H9 (cell line): ENCODE data around the gene PTDSS2. TPM values are rescaled to one million over a fixed set of nuclear protein-coding genes. Genes with fewer than 3 reads are reported as not detected.

Source experiments
- DNase-seq: peaks from one replicate; pipeline ENCODE4 v3.0.0-alpha.2; 2017
- H2AFZ ChIP-seq: one replicate; pipeline ENCODE4 v1.6.1; 2013; ENCODE audit warnings: mild to moderate bottlenecking, low read length, control low read depth, moderate library complexity
- H2AK5ac ChIP-seq: 2 replicates; pipeline ENCODE4 v1.6.1; 2013; ENCODE audit warnings: low read length, control low read depth, mixed read lengths; ENCODE audit not compliant: insufficient read length
- H2BK120ac ChIP-seq: one replicate; pipeline ENCODE4 v1.6.1; 2013; ENCODE audit warnings: low read depth, mild to moderate bottlenecking, low read length, control low read depth, inconsistent platforms; ENCODE audit not compliant: poor library complexity, severe bottlenecking
- H2BK12ac ChIP-seq: 2 replicates; pipeline ENCODE4 v1.6.1; 2013; ENCODE audit warnings: low read length, control low read depth, mixed read lengths, low read depth; ENCODE audit not compliant: insufficient read length
- H2BK15ac ChIP-seq: 2 replicates; pipeline ENCODE4 v1.6.1; 2013; ENCODE audit warnings: low read depth, low read length, control low read depth
- H2BK20ac ChIP-seq: one replicate; pipeline ENCODE4 v1.6.1; 2013; ENCODE audit warnings: low read depth, mild to moderate bottlenecking, low read length, control low read depth, inconsistent platforms; ENCODE audit not compliant: poor library complexity, severe bottlenecking
- H2BK5ac ChIP-seq: 2 replicates; pipeline ENCODE4 v1.6.1; 2013; ENCODE audit warnings: low read length, control low read depth, mixed read lengths; ENCODE audit not compliant: insufficient read length
- H3K14ac ChIP-seq: 2 replicates; pipeline ENCODE4 v1.6.1; 2013; ENCODE audit warnings: low read length, control low read depth; ENCODE audit not compliant: insufficient read depth
- H3K18ac ChIP-seq: 2 replicates; pipeline ENCODE4 v1.6.1; 2013; ENCODE audit warnings: low read depth, mild to moderate bottlenecking, mixed read lengths, low read length, control low read depth; ENCODE audit not compliant: insufficient read length
- H3K23ac ChIP-seq: 2 replicates; pipeline ENCODE4 v1.6.1; 2013; ENCODE audit warnings: low read length, control low read depth, mixed read lengths, low read depth; ENCODE audit not compliant: insufficient read length
- H3K23me2 ChIP-seq: 2 replicates; pipeline ENCODE4 v1.6.1; 2013; ENCODE audit warnings: low read depth, mild to moderate bottlenecking, mixed read lengths, low read length, control low read depth; ENCODE audit not compliant: insufficient read length, poor library complexity, severe bottlenecking
- H3K27ac ChIP-seq: 2 replicates; pipeline ENCODE4 v1.5.1; 2013; ENCODE audit warnings: low read length, control low read depth, mixed read lengths, low read depth; ENCODE audit not compliant: insufficient read length
- H3K27me3 ChIP-seq: 2 replicates; pipeline ENCODE4 v1.6.1; 2013; ENCODE audit warnings: low read length, control low read depth, inconsistent platforms; ENCODE audit not compliant: insufficient read depth
- H3K4ac ChIP-seq: 2 replicates; pipeline ENCODE4 v1.6.1; 2013; ENCODE audit warnings: low read depth, mild to moderate bottlenecking, control low read depth, inconsistent platforms, low read length, moderate library complexity
- H3K4me1 ChIP-seq: 2 replicates; pipeline ENCODE4 v1.6.1; 2013; ENCODE audit warnings: low read length, control low read depth, inconsistent platforms; ENCODE audit not compliant: insufficient read depth
- H3K4me2 ChIP-seq: 2 replicates; pipeline ENCODE4 v1.6.1; 2013; ENCODE audit warnings: low read length, control low read depth, mixed read lengths; ENCODE audit not compliant: insufficient read length, insufficient read depth
- H3K56ac ChIP-seq: 2 replicates; pipeline ENCODE4 v1.6.1; 2013; ENCODE audit warnings: low read depth, mild to moderate bottlenecking, mixed read lengths, low read length, control low read depth; ENCODE audit not compliant: insufficient read length
- H3K79me1 ChIP-seq: 2 replicates; pipeline ENCODE4 v1.6.1; 2013; ENCODE audit warnings: low read depth, mild to moderate bottlenecking, moderate library complexity, low read length, control low read depth, inconsistent platforms; ENCODE audit not compliant: insufficient read depth, poor library complexity, severe bottlenecking
- H3K79me2 ChIP-seq: 2 replicates; pipeline ENCODE4 v1.6.1; 2013; ENCODE audit warnings: low read length, control low read depth, inconsistent platforms; ENCODE audit not compliant: insufficient read depth
- H3K9ac ChIP-seq: 2 replicates; pipeline ENCODE4 v1.6.1; 2013; ENCODE audit warnings: low read length, control low read depth, mixed read lengths; ENCODE audit not compliant: insufficient read length; ENCODE audit errors: extremely low read depth
- H3K9me3 ChIP-seq: one replicate; pipeline ENCODE4 v1.6.1; 2013; ENCODE audit warnings: low read depth, low read length, inconsistent platforms; ENCODE audit not compliant: control insufficient read depth
- H3T11ph ChIP-seq: one replicate; pipeline ENCODE4 v1.6.1; 2013; ENCODE audit warnings: mild to moderate bottlenecking, low read length, control low read depth, inconsistent platforms
- H4K20me1 ChIP-seq: one replicate; pipeline ENCODE4 v1.6.1; 2013; ENCODE audit not compliant: control insufficient read depth, insufficient read length, insufficient read depth
- H4K5ac ChIP-seq: 2 replicates; pipeline ENCODE4 v1.6.1; 2013; ENCODE audit warnings: low read depth, mild to moderate bottlenecking, mixed read lengths, low read length, control low read depth; ENCODE audit not compliant: insufficient read length
- H4K8ac ChIP-seq: replicated peaks from 2 replicates; pipeline ENCODE4 v1.6.1; 2013; ENCODE audit warnings: low read length, control low read depth, mixed read lengths, low read depth; ENCODE audit not compliant: insufficient read length
- H4K91ac ChIP-seq: 2 replicates; pipeline ENCODE4 v1.6.1; 2013; ENCODE audit warnings: low read depth, mild to moderate bottlenecking, moderate library complexity, mixed read lengths, low read length, control low read depth; ENCODE audit not compliant: insufficient read length
- H3K27ac Mint-ChIP-seq, 3 experiments: 2 replicates in 2 of 3; 3 replicates in 1 of 3; pipeline ENCODE4 v1.8.0; 2020 to 2021; ENCODE audit warnings: mixed read lengths in 3 of 3, mild to moderate bottlenecking in 1 of 3, moderate library complexity in 1 of 3
- H3K27me3 Mint-ChIP-seq: 2 replicates; pipeline ENCODE4 v1.8.0; 2021; ENCODE audit warnings: low read depth, mild to moderate bottlenecking, moderate library complexity, mixed read lengths
- H3K36me3 Mint-ChIP-seq, 3 experiments: 2 replicates in 2 of 3; 3 replicates in 1 of 3; pipeline ENCODE4 v1.8.0; 2020 to 2021; ENCODE audit warnings: low read depth in 3 of 3, mixed read lengths in 3 of 3; ENCODE audit not compliant: insufficient read depth in 1 of 3
- H3K4me1 Mint-ChIP-seq, 2 experiments: 2 replicates each; pipeline ENCODE4 v1.8.0; 2020; ENCODE audit warnings: mixed read lengths in 2 of 2
- H3K4me3 Mint-ChIP-seq, 2 experiments: 2 replicates in 1 of 2; 3 replicates in 1 of 2; pipeline ENCODE4 v1.8.0; 2020 to 2021; ENCODE audit warnings: mild to moderate bottlenecking in 2 of 2, mixed read lengths in 2 of 2, moderate library complexity in 1 of 2
- H3K9me3 Mint-ChIP-seq, 2 experiments: 2 replicates in 1 of 2; 3 replicates in 1 of 2; pipeline ENCODE4 v1.8.0; 2020; ENCODE audit warnings: mild to moderate bottlenecking in 2 of 2, mixed read lengths in 2 of 2, moderate library complexity in 1 of 2
- CTCF ChIP-seq: fragments of 200-600 bp; sonication (generic); conservative IDR thresholded peaks from 3 replicates; pipeline ENCODE4 v1.8.0; 2021; ENCODE audit warnings: antibody characterized with exemption, mild to moderate bottlenecking
- WGBS: extraction: QIAGEN DNeasy Blood & Tissue Kit; methylation state at CpG from one replicate; pipeline ENCODE4 v1.1.7; 2013; ENCODE audit warnings: missing lambda C conversion rate, low lambda C conversion rate, mixed read lengths; ENCODE audit not compliant: insufficient read length; ENCODE audit errors: extremely low coverage; 5-methylcytosine and 5-hydroxymethylcytosine counted together
- total RNA-seq: library from RNA; stranded (reverse); gene quantifications from 2 replicates; pipeline ENCODE4 v1.2.1, GENCODE V29; 2021

PTDSS2 gene
- total RNA-seq, 1 experiment from 2014 or later, result 55.3 TPM

GRCh38 chr11:426851-427250, 23.2 kb upstream of the PTDSS2 start:
- no CpG with 5 or more reads among the region's 8 CpGs for WGBS
- no peak overlapping the region for H2BK20ac ChIP-seq
- H3K4ac ChIP-seq, result no peak overlapping the region
- no peak overlapping the region for H3K18ac ChIP-seq
- no peak overlapping the region for H2AFZ ChIP-seq
- no peaks in the 10 kb centered on the region for H4K20me1 ChIP-seq
- no peaks in the 10 kb centered on the region for H3K79me1 ChIP-seq
- H3K9me3 ChIP-seq, result no peaks in the 10 kb centered on the region
- no peak for DNase-seq
- H3T11ph ChIP-seq, result no peak overlapping the region
- H4K5ac ChIP-seq, result no peak overlapping the region
- Mint-ChIP-seq H3K36me3 (peaks cover 0 to 7% (median 4%) of the 10 kb centered on the region in 3 experiments; a peak in 2 of 7 replicates), H3K4me1 (peaks cover 0 to 3% of the 10 kb centered on the region in 2 experiments; a peak in 1 of 4 replicates), H3K27me3 (peaks cover 16% of the 10 kb centered on the region), H3K27ac (no peak overlapping the region), H3K9me3 (no peaks in the 10 kb centered on the region; a peak in 1 of 5 replicates), H3K4me3 (no peak overlapping the region)
- H3K14ac ChIP-seq, result no peak overlapping the region
- H3K4me1 ChIP-seq, result no peaks in the 10 kb centered on the region
- no peak overlapping the region for H3K27ac ChIP-seq
- no peaks in the 10 kb centered on the region for H3K27me3 ChIP-seq
- no peak overlapping the region for H2BK15ac ChIP-seq
- no peak overlapping the region for H3K23ac ChIP-seq
- H3K56ac ChIP-seq, result no peak overlapping the region
- no peak overlapping the region for H2BK12ac ChIP-seq
- H3K79me2 ChIP-seq, result no peaks in the 10 kb centered on the region
- no peak overlapping the region for H2BK120ac ChIP-seq
- H4K8ac ChIP-seq, result no peak overlapping the region
- H3K23me2 ChIP-seq, result no peaks in the 10 kb centered on the region
- H3K4me2 ChIP-seq, result no peak overlapping the region
- H2AK5ac ChIP-seq, result no peak overlapping the region
- H3K9ac ChIP-seq, result no peak overlapping the region
- TF ChIP-seq CTCF, result no peak
- no peak overlapping the region for H4K91ac ChIP-seq
- no peak overlapping the region for H2BK5ac ChIP-seq
